ENCODE data around the gene PTTG2. TPM values are rescaled to one million over a fixed set of nuclear protein-coding genes. Genes with fewer than 3 reads are reported as not detected.

Gene PTTG2
- total RNA-seq, 2 donors from 2014 or later, result 2.2 to 10.7 TPM

DNA sequence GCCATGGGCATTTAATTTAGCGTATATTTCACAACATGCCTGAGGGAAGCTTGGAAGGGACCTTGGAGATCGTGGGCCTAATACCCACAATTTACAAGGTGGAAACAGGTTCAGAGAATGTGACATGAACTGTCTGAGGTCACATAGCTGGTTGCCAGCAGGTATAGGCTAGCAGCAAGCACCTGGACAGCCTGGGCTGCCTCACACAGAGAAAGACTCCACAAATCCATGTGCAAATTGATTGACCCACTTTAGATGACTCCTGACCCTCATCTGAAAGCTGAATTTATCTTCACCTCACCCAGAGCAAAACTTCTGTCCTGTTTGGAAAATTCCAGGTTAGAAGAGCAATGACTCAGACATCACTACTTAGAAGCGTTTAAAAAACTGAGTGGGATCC, 5.8 kb downstream of the PTTG2 start:
- no peaks in the 10 kb centered on the region for H3K9me3 ChIP-seq
- H3K36me3 ChIP-seq, result no peaks in the 10 kb centered on the region
- H3K4me3 ChIP-seq, result no peak overlapping the region
- no peaks in the 10 kb centered on the region for H3K27me3 ChIP-seq (replicated peaks; ENCODE audit: insufficient read depth)
- ATAC-seq (ENCODE audit: insufficient number of reproducible peaks, low FRiP score, low read depth), result no peak
- H3K27ac ChIP-seq, result no peak overlapping the region
- H3K4me1 ChIP-seq (ENCODE audit: control insufficient read depth in 1 of 2, low read depth in 2 of 2), result peaks cover 25 to 59% of the 10 kb centered on the region in 2 donors
- TF ChIP-seq, protein P1, sequence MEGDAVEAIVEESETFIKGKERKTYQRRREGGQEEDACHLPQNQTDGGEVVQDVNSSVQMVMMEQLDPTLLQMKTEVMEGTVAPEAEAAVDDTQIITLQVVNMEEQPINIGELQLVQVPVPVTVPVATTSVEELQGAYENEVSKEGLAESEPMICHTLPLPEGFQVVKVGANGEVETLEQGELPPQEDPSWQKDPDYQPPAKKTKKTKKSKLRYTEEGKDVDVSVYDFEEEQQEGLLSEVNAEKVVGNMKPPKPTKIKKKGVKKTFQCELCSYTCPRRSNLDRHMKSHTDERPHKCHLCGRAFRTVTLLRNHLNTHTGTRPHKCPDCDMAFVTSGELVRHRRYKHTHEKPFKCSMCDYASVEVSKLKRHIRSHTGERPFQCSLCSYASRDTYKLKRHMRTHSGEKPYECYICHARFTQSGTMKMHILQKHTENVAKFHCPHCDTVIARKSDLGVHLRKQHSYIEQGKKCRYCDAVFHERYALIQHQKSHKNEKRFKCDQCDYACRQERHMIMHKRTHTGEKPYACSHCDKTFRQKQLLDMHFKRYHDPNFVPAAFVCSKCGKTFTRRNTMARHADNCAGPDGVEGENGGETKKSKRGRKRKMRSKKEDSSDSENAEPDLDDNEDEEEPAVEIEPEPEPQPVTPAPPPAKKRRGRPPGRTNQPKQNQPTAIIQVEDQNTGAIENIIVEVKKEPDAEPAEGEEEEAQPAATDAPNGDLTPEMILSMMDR (IDR thresholded peaks at IDR 0.05), result no peak
- no peak for DNase-seq (ENCODE audit: low spot score)

DNA sequence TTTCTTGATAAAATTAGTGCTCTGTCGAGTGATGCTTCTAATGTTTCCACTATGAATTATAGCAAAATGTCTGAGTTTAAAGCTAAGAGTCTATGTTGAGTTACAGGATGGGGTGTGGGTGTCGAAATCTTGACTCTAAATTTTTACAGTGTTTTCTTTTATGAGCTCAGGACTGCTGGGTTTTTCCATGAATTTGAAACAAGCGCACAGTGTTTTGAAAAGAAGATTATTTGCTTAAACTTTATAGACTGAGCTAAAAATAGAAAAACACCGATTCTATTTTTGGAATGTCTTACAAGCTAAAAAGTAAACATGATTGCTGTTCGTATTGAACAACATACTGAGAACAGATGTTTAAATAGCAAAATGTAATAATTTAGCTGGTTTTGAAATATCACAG, 7.5 kb downstream of the PTTG2 start:
- peaks cover 27 to 54% of the 10 kb centered on the region in 2 donors for H3K4me1 ChIP-seq (ENCODE audit: control insufficient read depth in 1 of 2, low read depth in 2 of 2)
- DNase-seq (ENCODE audit: low spot score) (no peak), ATAC-seq (ENCODE audit: insufficient number of reproducible peaks, low FRiP score, low read depth) (no peak)
- TF ChIP-seq, protein P1 (IDR thresholded peaks at IDR 0.05), result no peak
- H3K4me3 ChIP-seq, result peak overlapping the region; percentile 41
- H3K27me3 ChIP-seq (replicated peaks; ENCODE audit: insufficient read depth), result no peaks in the 10 kb centered on the region
- peak overlapping the region; percentile 60 to 81 for H3K27ac ChIP-seq
- H3K9me3 ChIP-seq, result no peaks in the 10 kb centered on the region
- no peaks in the 10 kb centered on the region for H3K36me3 ChIP-seq

DNA sequence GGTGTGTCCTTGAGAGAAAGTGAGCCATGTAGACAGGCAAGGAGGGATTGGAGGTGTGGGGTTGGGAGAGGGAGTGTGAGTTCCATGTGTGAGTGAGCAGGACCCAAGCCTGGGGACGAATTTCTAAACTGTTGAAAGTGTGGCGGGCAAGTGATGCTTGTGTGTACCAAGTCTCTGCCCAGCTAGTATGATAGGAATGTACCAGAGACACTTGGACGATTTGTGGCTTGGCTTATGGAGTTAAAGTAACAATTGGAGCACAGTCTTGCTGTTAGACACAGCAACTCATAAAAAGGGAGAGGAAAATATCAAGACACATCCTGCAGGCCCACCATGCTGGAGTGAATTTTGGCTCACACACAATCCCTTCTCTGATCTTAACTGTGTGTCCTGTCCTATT, 8.5 kb downstream of the PTTG2 start:
- no peak for DNase-seq (ENCODE audit: low spot score)
- H3K4me3 ChIP-seq, result no peak overlapping the region
- ATAC-seq (ENCODE audit: insufficient number of reproducible peaks, low FRiP score, low read depth), result no peak
- TF ChIP-seq, protein P1 (IDR thresholded peaks at IDR 0.05), result no peak
- peak overlapping the region; percentile 60 to 81 for H3K27ac ChIP-seq
- no peaks in the 10 kb centered on the region for H3K9me3 ChIP-seq
- no peaks in the 10 kb centered on the region for H3K36me3 ChIP-seq
- no peaks in the 10 kb centered on the region for H3K27me3 ChIP-seq (replicated peaks; ENCODE audit: insufficient read depth)
- H3K4me1 ChIP-seq (ENCODE audit: control insufficient read depth in 1 of 2, low read depth in 2 of 2), result peaks cover 33 to 63% of the 10 kb centered on the region in 2 donors

DNA sequence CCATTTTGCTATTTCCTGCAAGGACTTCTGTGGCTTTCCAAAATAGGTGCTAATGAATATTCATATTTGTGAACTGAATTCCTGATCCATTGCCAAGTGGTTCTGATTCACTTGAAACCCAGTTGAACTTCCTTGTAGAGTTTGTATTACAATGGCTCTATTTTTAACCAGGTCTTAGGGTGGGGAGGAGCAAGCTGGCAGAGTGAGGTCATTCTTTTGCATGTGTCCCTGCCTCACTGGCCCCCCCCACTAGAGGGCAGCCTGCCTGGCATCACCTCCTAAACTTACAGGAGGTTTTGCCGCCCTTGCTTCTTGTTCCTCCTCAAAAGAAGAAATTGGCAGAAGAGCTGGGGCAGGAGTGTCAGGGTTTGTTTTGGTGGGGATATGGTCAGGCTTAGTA, 10.5 kb downstream of the PTTG2 start:
- H3K27ac ChIP-seq, result peak overlapping the region; percentile 48 to 81
- DNase-seq (ENCODE audit: low spot score) (peak; percentile 52), ATAC-seq (ENCODE audit: insufficient number of reproducible peaks, low FRiP score, low read depth) (peak; percentile 91)
- TF ChIP-seq, protein P1 (IDR thresholded peaks at IDR 0.05), result peak; percentile 52
- no peak overlapping the region for H3K4me3 ChIP-seq
- H3K4me1 ChIP-seq (ENCODE audit: control insufficient read depth in 1 of 2, low read depth in 2 of 2), result peaks cover 37 to 65% of the 10 kb centered on the region in 2 donors
- H3K27me3 ChIP-seq (replicated peaks; ENCODE audit: insufficient read depth), result no peaks in the 10 kb centered on the region
- no peaks in the 10 kb centered on the region for H3K9me3 ChIP-seq
- no peaks in the 10 kb centered on the region for H3K36me3 ChIP-seq

DNA sequence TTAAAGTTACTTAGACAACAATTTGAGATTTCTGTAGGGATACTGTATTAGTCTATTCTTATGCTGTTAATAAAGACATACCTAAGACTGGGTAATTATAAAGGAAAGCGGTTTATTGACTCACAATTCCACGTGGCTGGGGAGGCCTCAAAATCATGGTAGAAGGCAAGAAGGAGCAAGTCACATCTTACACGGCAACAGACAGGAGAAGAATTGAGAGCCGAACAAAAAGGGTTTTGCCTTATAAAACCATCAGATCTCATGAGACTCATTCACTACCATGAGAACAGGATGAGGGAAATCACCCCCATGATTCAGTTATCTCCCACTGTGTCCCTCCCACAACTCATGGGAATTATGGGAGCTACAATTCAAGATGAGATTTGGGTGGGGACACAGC, 11.0 kb downstream of the PTTG2 start:
- Histone ChIP-seq H3K27me3 (replicated peaks; ENCODE audit: insufficient read depth) (no peaks in the 10 kb centered on the region), H3K27ac (peak overlapping the region; percentile 48 to 81), H3K4me1 (ENCODE audit: control insufficient read depth in 1 of 2, low read depth in 2 of 2) (peaks cover 38 to 60% of the 10 kb centered on the region in 2 donors), H3K4me3 (no peak overlapping the region), H3K36me3 (no peaks in the 10 kb centered on the region), H3K9me3 (no peaks in the 10 kb centered on the region)
- no peak for DNase-seq (ENCODE audit: low spot score)
- TF ChIP-seq, protein P1 (IDR thresholded peaks at IDR 0.05), result no peak
- no peak for ATAC-seq (ENCODE audit: insufficient number of reproducible peaks, low FRiP score, low read depth)
